HCT116 (cell line): ENCODE measurements around the gene DHDH. TPM values are rescaled to one million over a fixed set of nuclear protein-coding genes. Genes with fewer than 3 reads are reported as not detected.

Experiments
- ATAC-seq: fragments of 200-7000 bp; cut with Tn5 transposase; 2 replicates; pipeline ENCODE4 v1.9.1; 2020; ENCODE audit warnings: mild to moderate bottlenecking, moderate library complexity
- BruUV-seq: library from RNA; stranded (reverse); fragments of 400-500 nt; replicated peaks from 2 replicates; lab custom pipeline; 2021; lab: Mats Ljungman, UMichigan
- CTCF ChIA-PET: fragments of 300-600 bp; sonication (Branson Sonifier 250); formaldehyde crosslinking; loops from one replicate; lab custom pipeline; 2021; ENCODE audit warnings: antibody characterized with exemption; lab: Charles Lee
- POLR2A ChIA-PET: fragments of 300-600, 350-600 bp; sonication (Branson Sonifier 250); formaldehyde crosslinking; loops from one replicate; lab custom pipeline; 2021; ENCODE audit warnings: antibody characterized with exemption; lab: Charles Lee
- RAD21 ChIA-PET, 2 experiments: fragments of 300-600 bp; sonication (Branson Sonifier 250); formaldehyde crosslinking; loops; one replicate each; lab custom pipeline; 2023; ENCODE audit warnings: low total read pairs in 2 of 2; ENCODE audit not compliant: uncharacterized antibody in 2 of 2, unreplicated experiment in 2 of 2, low non-redundant PET in 1 of 2; lab: Charles Lee
- DNase-seq: peaks from one replicate; pipeline ENCODE4 v3.0.0-alpha.2; 2010; ENCODE audit warnings: low read depth, low spot score
- H2AFZ ChIP-seq: fragments of 200-600 bp; shearing (Covaris generic), sonication (generic); 2 replicates; pipeline ENCODE4 v1.6.1; 2017; ENCODE audit warnings: low read depth, mixed run types, mixed read lengths, antibody characterized with exemption, low read length; ENCODE audit not compliant: poor library complexity, severe bottlenecking
- H3K27ac ChIP-seq: 2 replicates; pipeline ENCODE4 v1.5.1; 2012; ENCODE audit warnings: low read depth, low read length
- H3K27me3 ChIP-seq: fragments of 200-600 bp; sonication (generic); 2 replicates; pipeline ENCODE4 v1.6.1; 2016; ENCODE audit warnings: mixed run types, low read length, mixed read lengths; ENCODE audit not compliant: insufficient read depth
- H3K36me3 ChIP-seq, 2 experiments: fragments of 200-500 bp in 1 of 2; fragments of 200-600 bp in 1 of 2; sonication (Bioruptor generic) in 1 of 2; sonication (generic) in 1 of 2; 2 replicates each; pipeline versions ENCODE4 v1.5.1 to v1.6.1; 2014 to 2016; ENCODE audit warnings: low read length in 2 of 2, inconsistent platforms in 1 of 2, mixed read lengths in 1 of 2, mixed run types in 1 of 2; ENCODE audit not compliant: insufficient read depth in 2 of 2, control insufficient read depth in 1 of 2
- H3K4me1 ChIP-seq, 2 experiments: fragments of 200-600 bp in 1 of 2; sonication (generic) in 1 of 2; 2 replicates each; pipeline versions ENCODE4 v1.5.1 to v1.6.1; 2012 to 2017; ENCODE audit warnings: low read length in 2 of 2, inconsistent platforms in 1 of 2, mild to moderate bottlenecking in 1 of 2, mixed read lengths in 1 of 2, mixed run types in 1 of 2, moderate library complexity in 1 of 2; ENCODE audit not compliant: insufficient read depth in 2 of 2, control insufficient read depth in 1 of 2
- H3K4me2 ChIP-seq: fragments of 200-600 bp; sonication (generic); 2 replicates; pipeline ENCODE4 v1.6.1; 2017; ENCODE audit warnings: mixed run types, low read length, mixed read lengths
- H3K4me3 ChIP-seq, 2 experiments: fragments of 200-600 bp in 1 of 2; sonication (generic) in 1 of 2; replicated peaks in 1 of 2; 2 replicates each; pipeline ENCODE4 v1.5.1; 2011 to 2016; ENCODE audit warnings: low read length in 2 of 2, control low read depth in 1 of 2, low read depth in 1 of 2, mild to moderate bottlenecking in 1 of 2, mixed read lengths in 1 of 2, mixed run types in 1 of 2
- H3K79me2 ChIP-seq: fragments of 200-600 bp; sonication (generic); 2 replicates; pipeline ENCODE4 v1.6.1; 2017; ENCODE audit warnings: mild to moderate bottlenecking, mixed run types, low read length, moderate library complexity, mixed read lengths; ENCODE audit not compliant: insufficient read depth
- H3K9ac ChIP-seq: fragments of 200-600 bp; sonication (generic); 2 replicates; pipeline ENCODE4 v1.6.1; 2016; ENCODE audit warnings: low read length, mixed read lengths
- H3K9me2 ChIP-seq: fragments of 200-600 bp; sonication (generic), shearing (Covaris generic); 2 replicates; pipeline ENCODE4 v1.6.1; 2017; ENCODE audit warnings: mixed run types, mild to moderate bottlenecking, moderate library complexity; ENCODE audit not compliant: insufficient read depth
- H3K9me3 ChIP-seq, 2 experiments: fragments of 200-500 bp in 1 of 2; fragments of 200-600 bp in 1 of 2; sonication (Bioruptor generic) in 1 of 2; sonication (generic) in 1 of 2; 2 replicates each; pipeline ENCODE4 v1.6.1; 2014 to 2017; ENCODE audit warnings: low read length in 2 of 2, mixed read lengths in 2 of 2, inconsistent platforms in 1 of 2, low read depth in 1 of 2, mild to moderate bottlenecking in 1 of 2, mixed run types in 1 of 2, moderate library complexity in 1 of 2; ENCODE audit not compliant: control insufficient read depth in 1 of 2, insufficient read depth in 1 of 2
- H4K20me1 ChIP-seq: fragments of 200-600 bp; sonication (generic), shearing (Covaris generic); 2 replicates; pipeline ENCODE4 v1.6.1; 2017; ENCODE audit warnings: mixed run types, mild to moderate bottlenecking, moderate library complexity; ENCODE audit not compliant: insufficient read depth
- EGR1 ChIP-seq: IDR thresholded peaks from 2 replicates; pipeline ENCODE4 v1.6.1; 2012; ENCODE audit warnings: low read depth
- EZH2 ChIP-seq: fragments of 200-600 bp; sonication (generic); IDR thresholded peaks from 2 replicates; pipeline ENCODE4 v1.6.1; 2017; ENCODE audit warnings: antibody characterized with exemption, mixed run types
- EZH2phosphoT487 ChIP-seq: fragments of 200-600 bp; IDR thresholded peaks from 2 replicates; pipeline ENCODE4 v1.6.1; 2018; ENCODE audit warnings: antibody characterized with exemption, borderline replicate concordance
- POLR2A ChIP-seq: IDR thresholded peaks from 2 replicates; pipeline ENCODE4 v1.7.0; 2011; ENCODE audit warnings: borderline replicate concordance; ENCODE audit not compliant: insufficient read depth, insufficient read length; ENCODE audit errors: extremely low read depth
- POLR2AphosphoS5 ChIP-seq: IDR thresholded peaks from 2 replicates; pipeline ENCODE4 v1.6.1; 2011; ENCODE audit warnings: mild to moderate bottlenecking, low read depth, low read length, moderate library complexity
- SIN3A ChIP-seq: IDR thresholded peaks from 2 replicates; pipeline ENCODE4 v1.6.1; 2012; ENCODE audit warnings: low read depth
- SP1 ChIP-seq: IDR thresholded peaks from 2 replicates; pipeline ENCODE4 v1.6.1; 2012; ENCODE audit warnings: low read depth
- TCF7L2 ChIP-seq: IDR thresholded peaks from 2 replicates; pipeline ENCODE4 v1.7.0; 2011; ENCODE audit warnings: borderline replicate concordance, inconsistent platforms; ENCODE audit not compliant: insufficient read depth, insufficient read length; ENCODE audit errors: extremely low read depth
- YY1 ChIP-seq: IDR thresholded peaks from 2 replicates; pipeline ENCODE4 v1.6.1; 2011; ENCODE audit warnings: low read length, low read depth, moderate library complexity, mild to moderate bottlenecking; ENCODE audit not compliant: insufficient replicate concordance; ENCODE audit errors: extremely low read depth
- ZFX ChIP-seq: fragments of 450-650 bp; IDR thresholded peaks from 2 replicates; pipeline ENCODE4 v1.6.1; 2017
- intact Hi-C: fragments of 100-400 bp; cut with micrococcal nuclease; formaldehyde crosslinking; loops from 2 replicates; pipeline ENCODE4 v1.10.0; 2022
- total RNA-seq: library from RNA; stranded (reverse); gene quantifications from one replicate; pipeline ENCODE4 v1.2.1, GENCODE V29; 2021; ENCODE audit not compliant: unreplicated experiment
- TF ChIP-seq, protein P1 (sequence below), 3 experiments: fragments of 200-600 bp in 1 of 3; sonication (generic) in 1 of 3; IDR thresholded peaks in 2 of 3; conservative IDR thresholded peaks in 1 of 3; 2 replicates each; pipeline ENCODE4 v1.5.1; 2012 to 2017; ENCODE audit warnings: low read depth in 2 of 3, low read length in 2 of 3, antibody characterized with exemption in 1 of 3, borderline replicate concordance in 1 of 3, control low read depth in 1 of 3, mild to moderate bottlenecking in 1 of 3, mixed read lengths in 1 of 3, mixed run types in 1 of 3, moderate library complexity in 1 of 3; ENCODE audit not compliant: insufficient read depth in 1 of 3
- TF ChIP-seq, protein P2 (sequence below): IDR thresholded peaks from 2 replicates; pipeline ENCODE4 v1.6.1; 2012
- TF ChIP-seq, protein P3 (sequence below): IDR thresholded peaks from 2 replicates; pipeline ENCODE4 v1.6.1; 2012

DHDH gene
- total RNA-seq, 1 experiment from 2014 or later: 8.6 TPM

DNA sequence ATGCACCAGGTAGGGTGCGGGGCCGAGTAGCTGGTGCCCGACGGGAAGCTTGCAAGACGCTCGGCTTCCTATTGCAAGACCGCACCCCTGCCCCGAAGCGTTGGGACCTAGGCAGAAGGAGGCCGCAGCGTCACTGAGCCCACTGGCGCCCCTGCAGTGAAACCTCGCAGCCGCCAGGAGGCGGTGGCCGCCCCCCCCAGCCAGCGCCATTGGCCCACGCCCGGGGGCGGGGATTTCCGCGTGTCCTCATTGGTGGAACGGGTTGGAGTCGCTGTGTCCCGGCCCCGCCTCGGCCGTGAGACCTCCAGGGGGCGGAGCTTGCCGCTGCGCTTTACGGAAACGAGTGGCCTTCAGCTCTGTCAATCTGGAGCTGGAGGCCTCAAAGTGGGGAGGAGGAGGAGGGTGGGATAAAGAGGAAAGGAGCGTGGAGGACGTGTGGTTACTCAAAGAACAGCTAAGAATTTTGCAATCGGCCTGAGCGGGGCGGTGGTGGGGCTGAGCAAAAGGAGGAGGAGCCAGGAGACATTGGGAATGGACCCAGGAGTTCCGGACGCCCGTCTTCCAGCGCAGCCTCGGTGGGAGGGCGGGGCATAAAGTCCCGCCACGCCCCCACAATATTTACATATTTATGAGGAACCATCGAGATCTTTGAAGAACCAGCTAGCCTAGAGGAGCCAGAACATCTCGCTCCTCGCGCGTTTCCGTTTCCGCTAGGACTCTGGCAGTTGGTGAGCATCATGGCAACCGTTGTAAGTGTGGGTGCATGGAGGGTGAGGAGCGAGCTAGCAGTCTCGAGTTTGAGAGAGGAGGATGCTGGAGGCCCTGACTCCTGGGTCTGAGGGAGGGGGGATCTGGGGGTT lies 59.9 kb downstream of the DHDH start, which contains the start of the genes GYS1 and RUVBL2:
TSS of gene GYS1 (minus strand) at position 135 of the 860 bp plus-strand sequence. CDS start 197 bp downstream, outside the sequence.
TSS of gene RUVBL2 (plus strand) at position 713 of the 860 bp plus-strand sequence. CDS start at position 738, 25 bp downstream.
- Histone ChIP-seq H3K9ac (peak within 1 kb of the TSS; percentile 97), H3K4me3 (peak within 1 kb of the TSS; percentile 75 to 77), H3K27me3 (no peaks in the 10 kb centered on the region), H2AFZ (no peak within 1 kb of the TSS), H3K36me3 (peaks cover 5 to 8% of the 10 kb centered on the region in 2 experiments; a peak in 1 of 4 replicates), H4K20me1 (peaks cover 14% of the 10 kb centered on the region; the same call in 1 of the 2 replicates), H3K9me2 (no peaks in the 10 kb centered on the region), H3K4me1 (peaks cover 15 to 34% of the 10 kb centered on the region in 2 experiments), H3K27ac (peak within 1 kb of the TSS; percentile 75), H3K4me2 (peak within 1 kb of the TSS; percentile 92), H3K9me3 (no peaks in the 10 kb centered on the region), H3K79me2 (peaks cover 73% of the 10 kb centered on the region)
- ChIA-PET POLR2A (interaction anchor here (0.6 to 3.1 kb wide), 23 partner anchors 10 to 683 kb away, joined by 3 to 17 read pairs (median 5); partner anchors contain the start of genes CGB7, DHDH, FTL and RPL18), RAD21 (interaction anchor here (0.6 to 1.0 kb wide), 4 partner anchors 20 to 683 kb away, joined by 3 to 5 read pairs (median 4); partner anchors contain the start of gene NTF4 (in 1 of the 2)), CTCF (interaction anchor here (0.6 to 2.5 kb wide), 41 partner anchors 10 to 460 kb away, joined by 3 to 44 read pairs (median 4); partner anchors contain the start of genes ALDH16A1, BCAT2, CGB2 and CGB7)
- peak; percentile 38; the same call in 1 of the 2 replicates for TF ChIP-seq ZFX
- TF ChIP-seq, protein P1, sequence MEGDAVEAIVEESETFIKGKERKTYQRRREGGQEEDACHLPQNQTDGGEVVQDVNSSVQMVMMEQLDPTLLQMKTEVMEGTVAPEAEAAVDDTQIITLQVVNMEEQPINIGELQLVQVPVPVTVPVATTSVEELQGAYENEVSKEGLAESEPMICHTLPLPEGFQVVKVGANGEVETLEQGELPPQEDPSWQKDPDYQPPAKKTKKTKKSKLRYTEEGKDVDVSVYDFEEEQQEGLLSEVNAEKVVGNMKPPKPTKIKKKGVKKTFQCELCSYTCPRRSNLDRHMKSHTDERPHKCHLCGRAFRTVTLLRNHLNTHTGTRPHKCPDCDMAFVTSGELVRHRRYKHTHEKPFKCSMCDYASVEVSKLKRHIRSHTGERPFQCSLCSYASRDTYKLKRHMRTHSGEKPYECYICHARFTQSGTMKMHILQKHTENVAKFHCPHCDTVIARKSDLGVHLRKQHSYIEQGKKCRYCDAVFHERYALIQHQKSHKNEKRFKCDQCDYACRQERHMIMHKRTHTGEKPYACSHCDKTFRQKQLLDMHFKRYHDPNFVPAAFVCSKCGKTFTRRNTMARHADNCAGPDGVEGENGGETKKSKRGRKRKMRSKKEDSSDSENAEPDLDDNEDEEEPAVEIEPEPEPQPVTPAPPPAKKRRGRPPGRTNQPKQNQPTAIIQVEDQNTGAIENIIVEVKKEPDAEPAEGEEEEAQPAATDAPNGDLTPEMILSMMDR (IDR thresholded peaks at IDR 0.05 in 2 of 3, conservative IDR thresholded peaks at IDR 0.05 in 1 of 3; ENCODE audit: borderline replicate concordance in 1 of 3, insufficient read depth in 1 of 3, low read depth in 2 of 3, low read length in 2 of 3): peak; percentile 73 to 85 (median 85)
- TF ChIP-seq SP1: peak; percentile 96
- TF ChIP-seq YY1: peak; percentile 89
- peak; percentile 84 for TF ChIP-seq POLR2A
- no peak for TF ChIP-seq EZH2
- peak; percentile 38 for TF ChIP-seq TCF7L2
- TF ChIP-seq SIN3A: peak; percentile 63; the same call in 1 of the 2 replicates
- no peak for TF ChIP-seq EZH2phosphoT487
- TF ChIP-seq POLR2AphosphoS5: peak; percentile 96
- TF ChIP-seq, protein P2, sequence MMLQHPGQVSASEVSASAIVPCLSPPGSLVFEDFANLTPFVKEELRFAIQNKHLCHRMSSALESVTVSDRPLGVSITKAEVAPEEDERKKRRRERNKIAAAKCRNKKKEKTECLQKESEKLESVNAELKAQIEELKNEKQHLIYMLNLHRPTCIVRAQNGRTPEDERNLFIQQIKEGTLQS: no peak
- TF ChIP-seq, protein P3, sequence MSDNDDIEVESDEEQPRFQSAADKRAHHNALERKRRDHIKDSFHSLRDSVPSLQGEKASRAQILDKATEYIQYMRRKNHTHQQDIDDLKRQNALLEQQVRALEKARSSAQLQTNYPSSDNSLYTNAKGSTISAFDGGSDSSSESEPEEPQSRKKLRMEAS: peak; percentile 86
- peak; percentile 71 for TF ChIP-seq EGR1
- ATAC-seq (peak; percentile 91), DNase-seq (peak; percentile 99)
- intact Hi-C loops: no loop called here
- BruUV-seq: no TSS peak
